Superior temporal gyrus (tissue), 1 donor: ENCODE results near the gene MFSD11.
A peak's percentile ranks its signal among the peaks of the same experiment; 100 is the strongest.
"Not testable (repeated sequence)": the region's sequence is repeated elsewhere in the genome, so short reads cannot be mapped to it uniquely, and the experiment has no call there.

Source experiments
- DNase-seq: peaks from one replicate; pipeline ENCODE4 v3.0.0-alpha.2; 2016; ENCODE audit errors: extremely low spot score

The MFSD11 gene

GRCh38 chr17:76709077-76709950 is 28.6 kb upstream of the MFSD11 start:
- no peak for DNase-seq

- not testable (repeated sequence) for DNase-seq
Observed at GRCh38 chr17:76709951-76710862, 27.7 kb upstream of the MFSD11 start.

- DNase-seq = peak; percentile 60
Observed at GRCh38 chr17:76710863-76711611, 26.9 kb upstream of the MFSD11 start, which contains the start of gene MXRA7. TSS of gene MXRA7 (minus strand) at chr17:76710965. CDS start at chr17:76710946, 19 bp downstream.

- not testable (repeated sequence) for DNase-seq
Observed at GRCh38 chr17:76712321-76712720, 25.6 kb upstream of the MFSD11 start.

- no peak for DNase-seq
Observed at GRCh38 chr17:76713765-76714164, 24.2 kb upstream of the MFSD11 start.

GRCh38 chr17:76714336-76714735 is 23.6 kb upstream of the MFSD11 start:
- no peak for DNase-seq

- DNase-seq = peak; percentile 89
Observed at GRCh38 chr17:76714822-76715495, 23.0 kb upstream of the MFSD11 start.

- DNase-seq = no peak
Observed at GRCh38 chr17:76715496-76715830, 22.5 kb upstream of the MFSD11 start.

- DNase-seq = peak; percentile 31
Observed at GRCh38 chr17:76716146-76716838, 21.6 kb upstream of the MFSD11 start.

- DNase-seq = no peak
Observed at GRCh38 chr17:76716839-76717215, 21.1 kb upstream of the MFSD11 start.

- no peak for DNase-seq
Observed at GRCh38 chr17:76718516-76718915, 19.4 kb upstream of the MFSD11 start.

- DNase-seq = no peak
Observed at GRCh38 chr17:76720211-76720610, 17.7 kb upstream of the MFSD11 start.

GRCh38 chr17:76720941-76721340 is 17.0 kb upstream of the MFSD11 start:
- DNase-seq = no peak

- no peak for DNase-seq
Observed at GRCh38 chr17:76721463-76721862, 16.5 kb upstream of the MFSD11 start.

- DNase-seq = no peak
Observed at GRCh38 chr17:76722279-76722678, 15.6 kb upstream of the MFSD11 start.

GRCh38 chr17:76722977-76723376 is 14.9 kb upstream of the MFSD11 start:
- not testable (repeated sequence) for DNase-seq

GRCh38 chr17:76723812-76724211 is 14.1 kb upstream of the MFSD11 start:
- no peak for DNase-seq

- no peak for DNase-seq
Observed at GRCh38 chr17:76725580-76726230, 12.2 kb upstream of the MFSD11 start.

GRCh38 chr17:76726231-76726775 is 11.6 kb upstream of the MFSD11 start, which contains the start of gene JMJD6:
TSS of gene JMJD6 (minus strand) at chr17:76726606. CDS start at chr17:76726475, 131 bp downstream.
- no peak for DNase-seq
